Limb (tissue), 2 donors: ENCODE results near the gene DDX31.
A peak's percentile ranks its signal among the peaks of the same experiment; 100 is the strongest.

Experiments
- DNase-seq, 2 donors: peaks; one replicate each; pipeline ENCODE4 v3.0.0-alpha.2; 2016; ENCODE audit errors: extremely low spot score in 2 of 2

Gene DDX31

GRCh38 chr9:132596200-132596599 lies 73.6 kb downstream of the DDX31 start:
- no peak for DNase-seq

- DNase-seq: no peak
These were observed 74.5 kb downstream of the DDX31 start for GRCh38 chr9:132595319-132595718.

GRCh38 chr9:132594412-132594811 lies 75.4 kb downstream of the DDX31 start:
- no peak for DNase-seq

GRCh38 chr9:132592451-132592850 lies 77.3 kb downstream of the DDX31 start:
- DNase-seq: no peak

GRCh38 chr9:132591751-132592314 lies 78.0 kb downstream of the DDX31 start:
- DNase-seq: no peak

GRCh38 chr9:132591244-132591643 lies 78.5 kb downstream of the DDX31 start:
- no peak for DNase-seq

GRCh38 chr9:132590318-132591182 lies 79.2 kb downstream of the DDX31 start:
- DNase-seq: no peak

- no peak for DNase-seq
These were observed 79.8 kb downstream of the DDX31 start for GRCh38 chr9:132590037-132590317.

- no peak for DNase-seq
These were observed 80.4 kb downstream of the DDX31 start for GRCh38 chr9:132589148-132590036.

GRCh38 chr9:132588501-132589147 lies 81.2 kb downstream of the DDX31 start:
- no peak for DNase-seq

- DNase-seq: no peak
These were observed 81.7 kb downstream of the DDX31 start for GRCh38 chr9:132588098-132588497.

GRCh38 chr9:132587592-132587955 lies 82.2 kb downstream of the DDX31 start:
- DNase-seq: no peak

GRCh38 chr9:132586830-132587591 lies 82.8 kb downstream of the DDX31 start:
- DNase-seq: no peak

GRCh38 chr9:132585954-132586829 lies 83.6 kb downstream of the DDX31 start:
- peak in 1 of 2 donors; percentile 45 for DNase-seq

- no peak for DNase-seq
These were observed 84.9 kb downstream of the DDX31 start for GRCh38 chr9:132584601-132585560.

- DNase-seq: no peak
These were observed 86.0 kb downstream of the DDX31 start for GRCh38 chr9:132583584-132584304.

- no peak for DNase-seq
These were observed 86.8 kb downstream of the DDX31 start for GRCh38 chr9:132582786-132583583.
